RWPE1 (cell line): ENCODE data around the gene NMNAT2.
"Not testable (repeated sequence)": the region's sequence is repeated elsewhere in the genome, so short reads cannot be mapped to it uniquely, and the experiment has no call there.

Experiments
- CTCF ChIA-PET: fragments of 350-600 bp; sonication (Branson Sonifier 250); formaldehyde crosslinking; extraction: SDS; loops from one replicate; lab custom pipeline; 2021; lab: Yijun Ruan, JAX
- POLR2A ChIA-PET: fragments of 400-600 bp; formaldehyde crosslinking; extraction: SDS; loops from one replicate; lab custom pipeline; 2020; ENCODE audit warnings: antibody characterized with exemption; ENCODE audit not compliant: low non-redundant PET; lab: Yijun Ruan, JAX
- DNase-seq: peaks from one replicate; pipeline ENCODE4 v3.0.0; 2012; ENCODE audit warnings: low spot score
- H3K27ac ChIP-seq: fragments of 450-650 bp; 2 replicates; pipeline ENCODE4 v1.5.1; 2017
- CTCF ChIP-seq: fragments of 450-650 bp; conservative IDR thresholded peaks from 2 replicates; pipeline ENCODE4 v1.5.1; 2017; ENCODE audit warnings: low read depth, mild to moderate bottlenecking

The NMNAT2 gene

GRCh38 chr1:183431840-183432547 is 13.8 kb upstream of the NMNAT2 start:
- no peak for TF ChIP-seq CTCF
- no peak for DNase-seq
- ChIA-PET CTCF (interaction anchor here (0.5 to 0.6 kb wide), 2 partner anchors 151 to 197 kb away, joined by 4 to 5 read pairs; no protein-coding TSS in a partner anchor), POLR2A (no interaction called here)
- H3K27ac ChIP-seq, result no peak overlapping the region

DNA sequence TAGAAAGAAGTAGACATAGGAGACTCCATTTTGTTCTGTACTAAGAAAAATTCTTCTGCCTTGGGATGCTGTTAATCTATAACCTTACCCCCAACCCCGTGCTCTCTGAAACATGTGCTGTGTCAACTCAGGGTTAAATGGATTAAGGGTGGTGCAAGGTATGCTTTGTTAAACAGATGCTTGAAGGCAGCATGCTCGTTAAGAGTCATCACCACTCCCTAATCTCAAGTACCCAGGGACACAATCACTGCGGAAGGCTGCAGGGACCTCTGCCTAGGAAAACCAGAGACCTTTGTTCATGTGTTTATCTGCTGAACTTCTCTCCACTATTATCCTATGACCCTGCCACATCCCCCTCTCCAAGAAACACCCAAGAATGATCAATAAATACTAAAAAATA is 9.4 kb upstream of the NMNAT2 start:
- H3K27ac ChIP-seq, DNase-seq, CTCF ChIA-PET, POLR2A ChIA-PET: not testable (repeated sequence)

GRCh38 chr1:183424691-183425090 is 6.5 kb upstream of the NMNAT2 start:
- no peak for DNase-seq
- CTCF ChIA-PET, result no interaction called here
- POLR2A ChIA-PET, result no interaction called here
- TF ChIP-seq CTCF, result no peak
- no peak overlapping the region for H3K27ac ChIP-seq

- TF ChIP-seq CTCF, result no peak
- no peak for DNase-seq
- CTCF ChIA-PET, result interaction anchor here (0.5 kb wide), 1 partner anchor 32 kb away, joined by 3 read pairs; no protein-coding TSS in a partner anchor
- H3K27ac ChIP-seq, result no peak overlapping the region
- POLR2A ChIA-PET, result no interaction called here
These were observed 5.4 kb upstream of the NMNAT2 start for GRCh38 chr1:183423541-183423940.

DNA sequence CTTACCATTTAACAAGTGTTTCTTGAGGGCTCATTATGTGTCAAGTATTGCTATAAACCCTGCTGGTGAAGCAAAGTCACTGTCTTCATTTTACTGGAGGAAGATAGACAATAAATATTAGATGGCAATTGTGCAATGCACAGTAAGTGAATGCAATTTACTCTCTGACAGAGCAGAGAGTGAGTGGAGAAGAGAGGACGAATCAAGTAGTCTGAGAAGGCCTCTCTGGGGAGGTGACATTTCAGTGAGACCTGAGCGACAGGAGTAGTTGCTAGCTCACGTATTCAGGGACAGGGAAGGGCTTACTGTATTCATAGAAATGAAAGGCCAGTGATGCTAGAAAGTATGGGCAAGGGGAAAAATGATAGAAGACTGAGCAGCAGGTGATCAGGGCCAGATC is 1.2 kb upstream of the NMNAT2 start:
- DNase-seq, result no peak
- ChIA-PET CTCF (no interaction called here), POLR2A (no interaction called here)
- no peak overlapping the region for H3K27ac ChIP-seq
- no peak for TF ChIP-seq CTCF

GRCh38 chr1:183418696-183419095 is 516 bp upstream of the NMNAT2 start:
- H3K27ac ChIP-seq, result no peak overlapping the region
- TF ChIP-seq CTCF, result no peak
- ChIA-PET POLR2A (no interaction called here), CTCF (no interaction called here)
- no peak for DNase-seq
